ENCODE results near the gene IL1RAP.
A peak's percentile ranks its signal among the peaks of the same experiment; 100 is the strongest.

Gene IL1RAP

GRCh38 chr3:190697502-190697830 is 183.6 kb downstream of the IL1RAP start:
- H3K4me3 ChIP-seq (replicated peaks; ENCODE audit: insufficient read depth, low read length), result no peak overlapping the region
- no peaks in the 10 kb centered on the region for H3K27me3 ChIP-seq (ENCODE audit: insufficient read depth, poor library complexity, severe bottlenecking)
- no peak for DNase-seq (ENCODE audit: low read depth in 1 of 2, low spot score in 1 of 2)
- no peak overlapping the region; the same call in 1 of the 2 replicates for H3K27ac ChIP-seq (replicated peaks)
- TF ChIP-seq REST (IDR thresholded peaks at IDR 0.05; ENCODE audit: insufficient replicate concordance, low read depth) (no peak), CTCF (IDR thresholded peaks at IDR 0.05; ENCODE audit: insufficient read depth, low read length) (no peak), POLR2AphosphoS5 (IDR thresholded peaks at IDR 0.05; ENCODE audit: low read depth) (no peak), GABPA (IDR thresholded peaks at IDR 0.05; ENCODE audit: low read depth) (no peak), SPI1 (IDR thresholded peaks at IDR 0.05; ENCODE audit: borderline replicate concordance, low read depth) (no peak)

- no peak overlapping the region for H3K4me3 ChIP-seq (replicated peaks; ENCODE audit: insufficient read depth, low read length)
- DNase-seq (ENCODE audit: low read depth in 1 of 2, low spot score in 1 of 2), result no peak
- H3K27me3 ChIP-seq (ENCODE audit: insufficient read depth, poor library complexity, severe bottlenecking), result no peaks in the 10 kb centered on the region
- TF ChIP-seq REST (IDR thresholded peaks at IDR 0.05; ENCODE audit: insufficient replicate concordance, low read depth), result no peak
- no peak for TF ChIP-seq SPI1 (IDR thresholded peaks at IDR 0.05; ENCODE audit: borderline replicate concordance, low read depth)
- TF ChIP-seq POLR2AphosphoS5 (IDR thresholded peaks at IDR 0.05; ENCODE audit: low read depth), result no peak
- no peak for TF ChIP-seq CTCF (IDR thresholded peaks at IDR 0.05; ENCODE audit: insufficient read depth, low read length)
- TF ChIP-seq GABPA (IDR thresholded peaks at IDR 0.05; ENCODE audit: low read depth), result no peak
- H3K27ac ChIP-seq (replicated peaks), result no peak overlapping the region
Observed at GRCh38 chr3:190697901-190698300, 184.0 kb downstream of the IL1RAP start.

- Histone ChIP-seq H3K4me3 (replicated peaks; ENCODE audit: insufficient read depth, low read length) (no peak overlapping the region), H3K27ac (replicated peaks) (no peak overlapping the region), H3K27me3 (ENCODE audit: insufficient read depth, poor library complexity, severe bottlenecking) (no peaks in the 10 kb centered on the region)
- DNase-seq (ENCODE audit: low read depth in 1 of 2, low spot score in 1 of 2), result peak in 1 of 2 experiments; percentile 5
- peak; percentile 65; the same call in 1 of the 2 replicates for TF ChIP-seq SPI1 (IDR thresholded peaks at IDR 0.05; ENCODE audit: borderline replicate concordance, low read depth)
- no peak for TF ChIP-seq POLR2AphosphoS5 (IDR thresholded peaks at IDR 0.05; ENCODE audit: low read depth)
Observed at GRCh38 chr3:190699776-190700175, 185.9 kb downstream of the IL1RAP start.

- peak; percentile 23 to 57 for DNase-seq (ENCODE audit: low read depth in 1 of 2, low spot score in 1 of 2)
- H3K4me3 ChIP-seq (replicated peaks; ENCODE audit: insufficient read depth, low read length), result no peak overlapping the region
- no peak overlapping the region for H3K27ac ChIP-seq (replicated peaks)
- no peaks in the 10 kb centered on the region for H3K27me3 ChIP-seq (ENCODE audit: insufficient read depth, poor library complexity, severe bottlenecking)
- no peak for TF ChIP-seq GABPA (IDR thresholded peaks at IDR 0.05; ENCODE audit: low read depth)
- TF ChIP-seq SPI1 (IDR thresholded peaks at IDR 0.05; ENCODE audit: borderline replicate concordance, low read depth), result no peak
- TF ChIP-seq POLR2AphosphoS5 (IDR thresholded peaks at IDR 0.05; ENCODE audit: low read depth), result no peak
- no peak for TF ChIP-seq REST (IDR thresholded peaks at IDR 0.05; ENCODE audit: insufficient replicate concordance, low read depth)
- TF ChIP-seq CTCF (IDR thresholded peaks at IDR 0.05; ENCODE audit: insufficient read depth, low read length), result peak; percentile 37
Observed at GRCh38 chr3:190701096-190701532, 187.2 kb downstream of the IL1RAP start.
